ENCODE measurements around the gene TSPAN10.

The TSPAN10 gene

DNA sequence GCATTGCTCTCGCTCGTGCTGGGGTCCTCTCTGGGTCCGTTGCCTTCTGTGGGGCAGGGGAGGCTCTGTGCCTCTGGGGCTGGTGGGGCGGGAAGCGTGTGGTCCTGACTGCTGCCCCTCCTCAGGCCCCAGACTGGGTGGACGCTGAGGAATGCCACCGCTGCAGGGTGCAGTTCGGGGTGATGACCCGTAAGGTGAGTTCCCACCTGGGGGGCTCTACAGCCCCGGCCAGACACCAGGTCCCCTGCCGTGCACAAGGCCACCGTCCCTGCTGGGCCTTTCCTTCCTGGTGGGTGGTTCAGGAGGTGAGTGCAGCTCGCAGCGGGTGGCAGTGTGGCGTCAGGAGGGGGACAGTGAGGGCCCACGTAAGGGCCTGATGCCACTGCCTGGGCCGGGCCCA, 53.6 kb downstream of the TSPAN10 start:
- no peak for DNase-seq

DNA sequence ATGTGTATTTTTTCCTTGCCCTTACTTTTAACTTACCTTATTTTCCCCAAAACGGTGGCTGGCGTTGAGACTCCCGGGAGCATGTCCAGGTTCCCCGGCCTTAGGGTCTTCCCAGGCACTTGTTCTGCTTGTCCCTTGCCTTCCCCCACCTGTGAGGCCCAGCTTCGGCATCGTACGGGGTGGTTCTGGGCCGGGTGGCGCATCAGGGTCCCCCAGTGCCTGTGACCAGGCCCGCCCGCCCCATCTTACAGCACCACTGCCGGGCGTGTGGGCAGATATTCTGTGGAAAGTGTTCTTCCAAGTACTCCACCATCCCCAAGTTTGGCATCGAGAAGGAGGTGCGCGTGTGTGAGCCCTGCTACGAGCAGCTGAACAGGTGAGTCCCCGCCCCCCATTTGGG, 54.2 kb downstream of the TSPAN10 start:
- no peak for DNase-seq

GRCh38 chr17:81691608-81692007, 54.6 kb downstream of the TSPAN10 start:
- no peak for DNase-seq

DNA sequence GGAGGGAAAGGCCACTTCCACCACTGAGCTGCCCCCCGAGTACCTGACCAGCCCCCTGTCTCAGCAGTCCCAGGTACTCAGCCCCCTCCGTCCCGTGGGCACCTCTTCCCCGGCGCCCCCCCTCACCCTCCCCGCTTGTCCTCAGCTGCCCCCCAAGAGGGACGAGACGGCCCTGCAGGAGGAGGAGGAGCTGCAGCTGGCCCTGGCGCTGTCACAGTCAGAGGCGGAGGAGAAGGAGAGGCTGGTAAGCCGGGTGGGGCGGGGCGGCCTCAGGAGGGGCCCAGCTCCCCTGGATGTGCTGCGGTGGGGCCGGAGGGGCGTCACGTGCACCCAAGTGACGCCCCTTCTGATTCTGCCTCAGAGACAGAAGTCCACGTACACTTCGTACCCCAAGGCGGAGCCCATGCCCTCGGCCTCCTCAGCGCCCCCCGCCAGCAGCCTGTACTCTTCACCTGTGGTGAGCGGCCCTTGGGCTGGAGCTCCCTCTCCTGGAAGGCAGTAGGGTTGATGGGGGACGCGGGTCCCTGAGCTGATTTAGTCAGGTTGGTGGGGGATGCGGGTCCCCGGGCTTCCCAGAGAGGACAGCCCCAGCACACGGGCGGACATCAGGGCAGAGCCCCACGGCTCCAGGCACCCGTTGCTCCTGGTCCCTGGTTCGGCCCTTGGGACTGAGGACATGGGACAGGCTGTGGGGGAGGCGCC, 56.7 kb downstream of the TSPAN10 start:
- DNase-seq = no peak

- no peak for DNase-seq
These were observed 57.8 kb downstream of the TSPAN10 start for GRCh38 chr17:81694810-81695209.

- no peak for DNase-seq
These were observed 58.2 kb downstream of the TSPAN10 start for GRCh38 chr17:81695211-81695610.

- no peak for DNase-seq
These were observed 58.8 kb downstream of the TSPAN10 start for GRCh38 chr17:81695801-81696200.

DNA sequence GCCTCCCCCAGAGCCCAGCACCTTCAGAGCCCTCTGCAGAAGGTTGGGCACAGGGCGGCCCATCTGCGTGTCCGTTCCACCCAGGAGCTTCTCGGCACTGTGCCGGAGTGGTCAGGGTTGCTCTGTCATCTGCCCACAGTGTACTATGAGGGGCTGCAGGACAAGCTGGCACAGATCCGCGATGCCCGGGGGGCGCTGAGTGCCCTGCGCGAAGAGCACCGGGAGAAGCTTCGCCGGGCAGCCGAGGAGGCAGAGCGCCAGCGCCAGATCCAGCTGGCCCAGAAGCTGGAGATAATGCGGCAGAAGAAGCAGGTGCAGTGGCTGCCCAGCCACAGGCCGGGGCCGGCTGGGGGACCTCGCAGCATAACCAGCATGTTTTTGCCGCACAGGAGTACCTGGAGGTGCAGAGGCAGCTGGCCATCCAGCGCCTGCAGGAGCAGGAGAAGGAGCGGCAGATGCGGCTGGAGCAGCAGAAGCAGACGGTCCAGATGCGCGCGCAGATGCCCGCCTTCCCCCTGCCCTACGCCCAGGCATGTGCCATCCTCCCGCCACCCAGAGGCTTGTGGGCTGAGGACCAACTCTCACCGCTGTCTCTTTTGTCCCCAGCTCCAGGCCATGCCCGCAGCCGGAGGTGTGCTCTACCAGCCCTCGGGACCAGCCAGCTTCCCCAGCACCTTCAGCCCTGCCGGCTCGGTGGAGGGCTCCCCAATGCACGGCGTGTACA, 59.4 kb downstream of the TSPAN10 start:
- no peak for DNase-seq

DNA sequence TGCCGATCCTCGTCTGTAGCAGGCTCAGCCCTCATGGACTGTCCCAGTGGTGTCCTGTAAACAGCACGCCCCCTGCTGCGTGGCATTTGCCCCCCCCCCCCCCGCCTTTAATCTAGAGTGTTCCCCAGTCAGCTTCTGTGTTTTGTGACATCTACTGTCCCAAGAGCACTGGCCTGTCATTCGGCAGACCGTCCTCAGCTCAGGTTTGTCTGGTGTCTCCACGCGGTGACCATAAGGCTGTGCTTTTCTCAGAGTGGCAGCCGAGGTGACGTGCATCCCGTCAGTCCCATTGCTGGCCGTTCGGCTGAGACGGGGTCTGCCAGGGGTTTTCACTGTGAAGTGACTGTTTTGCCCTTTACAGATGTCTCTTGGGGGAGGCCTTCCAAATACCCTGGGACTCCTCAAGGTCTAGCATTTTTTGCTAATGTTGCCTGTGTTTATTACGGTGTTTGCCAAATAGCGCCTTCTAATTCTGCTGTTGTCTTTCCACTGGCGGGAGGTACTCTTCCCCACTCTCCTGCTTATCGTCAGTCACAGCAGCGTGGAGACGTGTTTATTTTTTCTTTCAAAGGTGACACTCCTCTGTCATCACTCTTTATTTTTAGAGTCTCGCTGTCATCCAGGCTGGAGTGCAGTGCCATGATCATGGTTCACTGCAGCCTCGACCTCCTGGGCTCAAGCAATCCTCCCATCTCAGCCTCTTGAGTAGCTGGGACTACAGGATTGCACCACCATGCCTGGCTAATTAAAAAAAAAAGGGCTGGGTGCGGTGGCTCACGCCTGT, 60.5 kb downstream of the TSPAN10 start:
- DNase-seq = no peak

Measured in NCI-H226 (cell line).